SU-DHL-6 (cell line): ENCODE results near the gene HEATR5A.

Source experiments
- H2AFZ ChIP-seq: fragments of 200-600 bp; sonication (generic); 2 replicates; pipeline ENCODE4 v1.6.1; 2014; ENCODE audit warnings: low read depth, mild to moderate bottlenecking, moderate library complexity, mixed read lengths, antibody characterized with exemption, low read length; ENCODE audit not compliant: severe bottlenecking
- H3F3A ChIP-seq: fragments of 200-600 bp; shearing (Covaris generic); 2 replicates; pipeline ENCODE4 v1.6.0; 2016; ENCODE audit warnings: antibody characterized with exemption, mild to moderate bottlenecking; ENCODE audit not compliant: insufficient read depth
- H3K27ac ChIP-seq: fragments of 200-600 bp; sonication (generic); 2 replicates; pipeline ENCODE4 v1.5.1; 2016; ENCODE audit warnings: low read depth, mild to moderate bottlenecking, low read length, moderate library complexity, mixed read lengths
- H3K27me3 ChIP-seq: fragments of 200-600 bp; sonication (generic), shearing (Covaris generic); 2 replicates; pipeline ENCODE4 v1.6.0; 2014; ENCODE audit warnings: mild to moderate bottlenecking, low read length
- H3K36me3 ChIP-seq: fragments of 200-600 bp; sonication (generic); 2 replicates; pipeline ENCODE4 v1.6.1; 2014; ENCODE audit warnings: mild to moderate bottlenecking, low read length, mixed read lengths
- H3K4me2 ChIP-seq: fragments of 300-600, 200-600 bp; shearing (Covaris generic), sonication (generic); 2 replicates; pipeline ENCODE4 v1.6.0; 2014; ENCODE audit warnings: low read length, low read depth, mild to moderate bottlenecking; ENCODE audit not compliant: poor library complexity, severe bottlenecking
- H3K4me3 ChIP-seq: fragments of 200-600 bp; sonication (generic); 2 replicates; pipeline ENCODE4 v1.5.1; 2014; ENCODE audit warnings: antibody characterized with exemption, low read length, mild to moderate bottlenecking, mixed read lengths; ENCODE audit not compliant: insufficient read depth, poor library complexity, severe bottlenecking
- H3K79me2 ChIP-seq: fragments of 200-600 bp; sonication (generic); 2 replicates; pipeline ENCODE4 v1.6.1; 2014; ENCODE audit warnings: mild to moderate bottlenecking, low read length, moderate library complexity; ENCODE audit not compliant: insufficient read depth
- H3K9ac ChIP-seq: fragments of 200-600 bp; sonication (generic); 2 replicates; pipeline ENCODE4 v1.7.0; 2014; ENCODE audit warnings: mild to moderate bottlenecking, low read length
- H3K9me2 ChIP-seq: fragments of 200-600 bp; sonication (generic); replicated peaks from 2 replicates; pipeline ENCODE4 v1.6.1; 2014; ENCODE audit warnings: low read length; ENCODE audit not compliant: insufficient read depth
- H3K9me3 ChIP-seq: fragments of 200-600 bp; sonication (generic); 2 replicates; pipeline ENCODE4 v1.6.1; 2014; ENCODE audit warnings: low read length, mixed read lengths; ENCODE audit not compliant: insufficient read depth
- H4K20me1 ChIP-seq: fragments of 200-600 bp; sonication (generic); 2 replicates; pipeline ENCODE4 v1.6.1; 2014; ENCODE audit warnings: low read depth, mild to moderate bottlenecking, antibody characterized with exemption, low read length, moderate library complexity, mixed read lengths
- CTCF ChIP-seq: fragments of 200-600 bp; sonication (generic); IDR thresholded peaks from one replicate; pipeline ENCODE4 v1.5.1; 2017; ENCODE audit warnings: antibody characterized with exemption, mild to moderate bottlenecking, low read length, moderate library complexity; ENCODE audit not compliant: insufficient read depth, poor library complexity, severe bottlenecking
- EZH2phosphoT487 ChIP-seq: fragments of 200-600 bp; sonication (generic), shearing (Covaris generic); conservative IDR thresholded peaks from 2 replicates; pipeline ENCODE4 v1.6.1; 2018; ENCODE audit warnings: mild to moderate bottlenecking, antibody characterized with exemption, low read length, moderate library complexity, mixed read lengths

Gene HEATR5A

GRCh38 chr14:31268216-31268615, 152.1 kb downstream of the HEATR5A start:
- Histone ChIP-seq H4K20me1 (no peaks in the 10 kb centered on the region), H2AFZ (no peak overlapping the region), H3F3A (no peaks in the 10 kb centered on the region), H3K9me3 (peaks cover 15% of the 10 kb centered on the region; the same call in 1 of the 2 replicates), H3K27me3 (no peaks in the 10 kb centered on the region), H3K36me3 (no peaks in the 10 kb centered on the region; the same call in 1 of the 2 replicates), H3K4me3 (no peak overlapping the region), H3K9me2 (no peaks in the 10 kb centered on the region), H3K4me2 (no peak overlapping the region), H3K9ac (no peak overlapping the region), H3K27ac (no peak overlapping the region), H3K79me2 (no peaks in the 10 kb centered on the region)
- TF ChIP-seq EZH2phosphoT487 = no peak
- no peak for TF ChIP-seq CTCF

GRCh38 chr14:31266437-31267331, 153.7 kb downstream of the HEATR5A start:
- Histone ChIP-seq H3K36me3 (no peaks in the 10 kb centered on the region; the same call in 1 of the 2 replicates), H3K27ac (no peak overlapping the region), H2AFZ (no peak overlapping the region), H3F3A (no peaks in the 10 kb centered on the region), H3K4me3 (no peak overlapping the region), H3K27me3 (no peaks in the 10 kb centered on the region), H3K9me3 (peaks cover 15% of the 10 kb centered on the region; the same call in 1 of the 2 replicates), H3K9me2 (no peaks in the 10 kb centered on the region), H3K79me2 (no peaks in the 10 kb centered on the region), H4K20me1 (no peaks in the 10 kb centered on the region), H3K4me2 (no peak overlapping the region), H3K9ac (no peak overlapping the region)
- no peak for TF ChIP-seq EZH2phosphoT487
- TF ChIP-seq CTCF = no peak

GRCh38 chr14:31265701-31266398, 154.5 kb downstream of the HEATR5A start:
- H3K9ac ChIP-seq = no peak overlapping the region
- H2AFZ ChIP-seq = no peak overlapping the region
- H3K27ac ChIP-seq = no peak overlapping the region
- no peak overlapping the region for H3K4me3 ChIP-seq
- H3K9me2 ChIP-seq = no peaks in the 10 kb centered on the region
- no peaks in the 10 kb centered on the region for H4K20me1 ChIP-seq
- H3K9me3 ChIP-seq = peaks cover 15% of the 10 kb centered on the region; the same call in 1 of the 2 replicates
- no peaks in the 10 kb centered on the region for H3K79me2 ChIP-seq
- H3K27me3 ChIP-seq = no peaks in the 10 kb centered on the region
- no peak overlapping the region for H3K4me2 ChIP-seq
- no peak for TF ChIP-seq CTCF
- no peaks in the 10 kb centered on the region for H3F3A ChIP-seq
- H3K36me3 ChIP-seq = no peaks in the 10 kb centered on the region; the same call in 1 of the 2 replicates
